GM21447 (cell line): ENCODE data around the gene ZXDB.
"Not testable (repeated sequence)": the region's sequence is repeated elsewhere in the genome, so short reads cannot be mapped to it uniquely, and the experiment has no call there.

Source experiments
- ATAC-seq: cut with Tn5 transposase; IDR thresholded peaks from one replicate; pipeline ENCODE4 v1.9.1; 2021; ENCODE audit not compliant: unreplicated experiment

Gene ZXDB

GRCh38 chrX:57591284-57592159 is at the start of gene ZXDB:
ZXDB (plus strand) TSS chrX:57592011; CDS start chrX:57592049, 38 bp downstream.
- ATAC-seq = peak; percentile 43

GRCh38 chrX:57565198-57565597 is 26.6 kb upstream of the ZXDB start:
- ATAC-seq = no peak

- no peak for ATAC-seq
Measured at GRCh38 chrX:57573754-57574153, 18.1 kb upstream of the ZXDB start.

- not testable (repeated sequence) for ATAC-seq
Measured at GRCh38 chrX:57582948-57583347, 8.9 kb upstream of the ZXDB start.

GRCh38 chrX:57583477-57583876 is 8.3 kb upstream of the ZXDB start:
- ATAC-seq = no peak

- no peak for ATAC-seq
Measured at GRCh38 chrX:57586360-57586759, 5.5 kb upstream of the ZXDB start.

GRCh38 chrX:57587062-57587461 is 4.7 kb upstream of the ZXDB start:
- ATAC-seq = no peak

- no peak for ATAC-seq
Measured at GRCh38 chrX:57587607-57588006, 4.2 kb upstream of the ZXDB start.

- ATAC-seq = peak; percentile 82
Measured at GRCh38 chrX:57592160-57592893, 516 bp downstream of the ZXDB start.

GRCh38 chrX:57592894-57593215 is 1.0 kb downstream of the ZXDB start:
- peak; percentile 55 for ATAC-seq

GRCh38 chrX:57595381-57595811 is 3.6 kb downstream of the ZXDB start:
- no peak for ATAC-seq

GRCh38 chrX:57596109-57596508 is 4.3 kb downstream of the ZXDB start:
- no peak for ATAC-seq

- ATAC-seq = no peak
Measured at GRCh38 chrX:57596516-57596915, 4.7 kb downstream of the ZXDB start.

- ATAC-seq = no peak
Measured at GRCh38 chrX:57607295-57608187, 15.7 kb downstream of the ZXDB start.

GRCh38 chrX:57613351-57613750 is 21.5 kb downstream of the ZXDB start:
- not testable (repeated sequence) for ATAC-seq

GRCh38 chrX:57629438-57629837 is 37.6 kb downstream of the ZXDB start:
- not testable (repeated sequence) for ATAC-seq

GRCh38 chrX:57640674-57641016 is 48.8 kb downstream of the ZXDB start:
- ATAC-seq = no peak

- no peak for ATAC-seq
Measured at GRCh38 chrX:57641338-57641737, 49.5 kb downstream of the ZXDB start.

- ATAC-seq = no peak
Measured at GRCh38 chrX:57643698-57644097, 51.9 kb downstream of the ZXDB start.

GRCh38 chrX:57647020-57647419 is 55.2 kb downstream of the ZXDB start:
- no peak for ATAC-seq
